ENCODE data around the gene VSTM1. TPM values are rescaled to one million over a fixed set of nuclear protein-coding genes. Genes with fewer than 3 reads are reported as not detected.
A peak's percentile ranks its signal among the peaks of the same experiment; 100 is the strongest.

Gene VSTM1
- polyA plus RNA-seq, 3 donors, result 3.7 to 172 (median 137) TPM

DNA sequence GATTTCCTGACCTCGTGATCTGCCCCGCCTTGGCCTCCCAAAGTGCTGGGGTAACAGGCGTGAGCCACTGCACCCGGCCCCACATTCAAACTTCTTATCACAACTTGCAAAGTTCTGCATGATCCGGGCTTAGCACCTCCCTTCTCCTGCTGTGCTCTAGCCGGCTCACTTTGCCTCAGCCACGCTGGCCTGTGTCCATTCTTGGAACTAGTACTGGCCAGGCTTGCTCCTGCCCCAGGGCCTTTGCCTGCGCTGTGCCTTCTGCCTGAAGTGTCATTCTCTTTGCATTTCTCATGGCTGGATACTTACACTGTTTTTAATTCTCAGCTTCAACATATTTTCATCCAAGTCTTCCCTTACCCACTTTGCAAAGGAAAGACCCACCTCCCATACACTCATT lies 42.3 kb downstream of the VSTM1 start:
- intact Hi-C loops (cut with micrococcal nuclease), result loop anchor here (5.0 to 10.0 kb wide), 5 partner anchors 39 to 199 kb away; partner anchors contain the start of gene NLRP12 (in 2 of the 2)
- TF ChIP-seq, protein P1, sequence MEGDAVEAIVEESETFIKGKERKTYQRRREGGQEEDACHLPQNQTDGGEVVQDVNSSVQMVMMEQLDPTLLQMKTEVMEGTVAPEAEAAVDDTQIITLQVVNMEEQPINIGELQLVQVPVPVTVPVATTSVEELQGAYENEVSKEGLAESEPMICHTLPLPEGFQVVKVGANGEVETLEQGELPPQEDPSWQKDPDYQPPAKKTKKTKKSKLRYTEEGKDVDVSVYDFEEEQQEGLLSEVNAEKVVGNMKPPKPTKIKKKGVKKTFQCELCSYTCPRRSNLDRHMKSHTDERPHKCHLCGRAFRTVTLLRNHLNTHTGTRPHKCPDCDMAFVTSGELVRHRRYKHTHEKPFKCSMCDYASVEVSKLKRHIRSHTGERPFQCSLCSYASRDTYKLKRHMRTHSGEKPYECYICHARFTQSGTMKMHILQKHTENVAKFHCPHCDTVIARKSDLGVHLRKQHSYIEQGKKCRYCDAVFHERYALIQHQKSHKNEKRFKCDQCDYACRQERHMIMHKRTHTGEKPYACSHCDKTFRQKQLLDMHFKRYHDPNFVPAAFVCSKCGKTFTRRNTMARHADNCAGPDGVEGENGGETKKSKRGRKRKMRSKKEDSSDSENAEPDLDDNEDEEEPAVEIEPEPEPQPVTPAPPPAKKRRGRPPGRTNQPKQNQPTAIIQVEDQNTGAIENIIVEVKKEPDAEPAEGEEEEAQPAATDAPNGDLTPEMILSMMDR (IDR thresholded peaks at IDR 0.05), result no peak
- WGBS (ENCODE audit: insufficient coverage), result 94% methylated on average over 8 of the region's 8 CpGs
- Mint-ChIP-seq H3K4me3 (no peak overlapping the region), H3K27me3 (ENCODE audit: low read depth in 3 of 3) (peaks cover under 1 to 4% (median 4%) of the 10 kb centered on the region in 3 donors), H3K36me3 (peaks cover 0 to 4% of the 10 kb centered on the region in 2 donors), H3K9me3 (peaks cover 0 to 12% (median 6%) of the 10 kb centered on the region in 7 donors), H3K27ac (peak overlapping the region; percentile 95 to 100 (median 99)), H3K4me1 (peaks cover 83% of the 10 kb centered on the region)
- DNase-seq, result no peak
- Histone ChIP-seq H3K4me2 (replicated peaks; ENCODE audit: extremely low read depth, low read length, poor library complexity, severe bottlenecking) (no peak overlapping the region), H3K4me1 (ENCODE audit: control insufficient read depth in 1 of 2, insufficient read depth in 2 of 2, low read length in 2 of 2) (peaks cover 80 to 83% of the 10 kb centered on the region in 2 donors), H3K27me3 (ENCODE audit: control insufficient read depth in 2 of 2, insufficient read depth in 2 of 2, low read length in 2 of 2) (no peaks in the 10 kb centered on the region), H3K79me2 (ENCODE audit: insufficient read depth, low read length) (no peaks in the 10 kb centered on the region), H3K4me3 (replicated peaks in 1 of 3; ENCODE audit: low read depth in 2 of 3, low read length in 3 of 3) (no peak overlapping the region), H2AFZ (ENCODE audit: insufficient read depth, low read depth, low read length, poor library complexity, severe bottlenecking) (no peak overlapping the region), H3K36me3 (replicated peaks in 1 of 2; ENCODE audit: control insufficient read depth in 1 of 2, insufficient read depth in 2 of 2, low read length in 2 of 2) (no peaks in the 10 kb centered on the region), H4K20me1 (ENCODE audit: insufficient read depth, low read length) (no peaks in the 10 kb centered on the region), H3K9me3 (replicated peaks in 1 of 2; ENCODE audit: control insufficient read depth in 1 of 2, insufficient read depth in 1 of 2, low read length in 2 of 2) (peaks cover 0 to 4% of the 10 kb centered on the region in 2 donors), H3K27ac (ENCODE audit: low read depth in 1 of 2, low read length in 2 of 2) (peak overlapping the region; percentile 93 to 95), H3K9ac (ENCODE audit: insufficient read depth, low read length, poor library complexity, severe bottlenecking) (no peak overlapping the region)

DNA sequence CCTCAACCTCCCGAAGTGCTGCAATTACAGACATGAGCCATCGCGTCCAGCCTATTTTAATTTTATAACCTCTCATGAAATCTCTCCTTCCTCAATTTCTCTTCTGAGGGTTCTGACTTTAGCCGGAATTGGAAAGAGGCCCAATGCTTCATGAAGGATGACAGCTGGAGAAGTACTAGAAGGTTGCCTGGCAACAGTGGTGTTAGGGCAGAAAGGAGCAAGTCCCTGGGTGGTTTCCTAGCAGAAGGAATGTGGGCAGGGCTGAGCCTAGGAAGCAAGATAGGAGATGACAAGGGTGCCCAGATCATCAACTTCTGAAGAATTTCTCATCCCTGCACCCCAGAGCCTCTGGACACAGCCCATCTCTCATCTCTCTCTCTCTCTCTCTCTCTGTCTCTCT lies 46.4 kb downstream of the VSTM1 start:
- H3K9ac ChIP-seq (ENCODE audit: insufficient read depth, low read length, poor library complexity, severe bottlenecking), result peak overlapping the region; percentile 38
- WGBS (ENCODE audit: insufficient coverage), result 80% methylated on average over 1 of the region's 4 CpGs
- H3K36me3 ChIP-seq (replicated peaks in 1 of 2; ENCODE audit: control insufficient read depth in 1 of 2, insufficient read depth in 2 of 2, low read length in 2 of 2), result no peaks in the 10 kb centered on the region
- no peak overlapping the region for H3K4me2 ChIP-seq (replicated peaks; ENCODE audit: extremely low read depth, low read length, poor library complexity, severe bottlenecking)
- H3K27me3 ChIP-seq (ENCODE audit: control insufficient read depth in 2 of 2, insufficient read depth in 2 of 2, low read length in 2 of 2), result peaks cover 0 to 6% of the 10 kb centered on the region in 2 donors
- TF ChIP-seq, protein P1 (IDR thresholded peaks at IDR 0.05), result no peak
- H3K4me3 Mint-ChIP-seq, result no peak overlapping the region
- peak overlapping the region in 6 of 7 donors; percentile 96 to 100 (median 99) for H3K27ac Mint-ChIP-seq
- peak overlapping the region in 1 of 3 experiments; percentile 14 for H3K4me3 ChIP-seq (replicated peaks in 1 of 3; ENCODE audit: low read depth in 2 of 3, low read length in 3 of 3)
- H3K27me3 Mint-ChIP-seq (ENCODE audit: low read depth in 3 of 3), result peaks cover 11 to 16% (median 12%) of the 10 kb centered on the region in 3 donors
- H2AFZ ChIP-seq (ENCODE audit: insufficient read depth, low read depth, low read length, poor library complexity, severe bottlenecking), result no peak overlapping the region
- DNase-seq, result peak; percentile 76 to 78 (median 76)
- peaks cover 61 to 75% of the 10 kb centered on the region in 2 donors for H3K4me1 ChIP-seq (ENCODE audit: control insufficient read depth in 1 of 2, insufficient read depth in 2 of 2, low read length in 2 of 2)
- H3K79me2 ChIP-seq (ENCODE audit: insufficient read depth, low read length), result no peaks in the 10 kb centered on the region
- H3K27ac ChIP-seq (ENCODE audit: low read depth in 1 of 2, low read length in 2 of 2), result peak overlapping the region in 1 of 2 donors; percentile 95
- peaks cover 73% of the 10 kb centered on the region for H3K4me1 Mint-ChIP-seq
- peaks cover 2 to 14% (median 11%) of the 10 kb centered on the region in 7 donors for H3K9me3 Mint-ChIP-seq
- H4K20me1 ChIP-seq (ENCODE audit: insufficient read depth, low read length), result no peaks in the 10 kb centered on the region
- intact Hi-C loops (cut with micrococcal nuclease), result no loop called here
- H3K9me3 ChIP-seq (replicated peaks in 1 of 2; ENCODE audit: control insufficient read depth in 1 of 2, insufficient read depth in 1 of 2, low read length in 2 of 2), result peaks cover 0 to 4% of the 10 kb centered on the region in 2 donors
- H3K36me3 Mint-ChIP-seq, result peaks cover 0 to 6% of the 10 kb centered on the region in 2 donors

Data from CD14-positive monocyte (primary cell).